LNCAP (cell line): ENCODE measurements around the gene SMIM34.
"Not testable (repeated sequence)": the region's sequence is repeated elsewhere in the genome, so short reads cannot be mapped to it uniquely, and the experiment has no call there.

Experiments
- CTCF ChIP-seq: fragments of 450-650 bp; IDR thresholded peaks from 2 replicates; pipeline ENCODE4 v1.5.1; 2017; ENCODE audit warnings: mild to moderate bottlenecking

Gene SMIM34

GRCh38 chr21:34423805-34424204, at the start of gene SMIM34:
Gene SMIM34, minus strand, starts transcription at chr21:34423951. Its CDS starts 112 bp downstream, at chr21:34423839.
- TF ChIP-seq CTCF, result not testable (repeated sequence)

GRCh38 chr21:34374940-34375618, 48.7 kb downstream of the SMIM34 start, which contains the start of gene SMIM11:
Gene SMIM11, plus strand, starts transcription at chr21:34375507. Its CDS starts 3,998 bp downstream, at chr21:34379505.
- not testable (repeated sequence) for TF ChIP-seq CTCF

GRCh38 chr21:34372321-34372720, 51.4 kb downstream of the SMIM34 start:
- no peak for TF ChIP-seq CTCF

GRCh38 chr21:34369741-34370140, 54.0 kb downstream of the SMIM34 start:
- TF ChIP-seq CTCF, result no peak
